ENCODE measurements around the gene CC2D1A. TPM values are rescaled to one million over a fixed set of nuclear protein-coding genes. Genes with fewer than 3 reads are reported as not detected.

The CC2D1A gene
- total and polyA plus RNA-seq, 2 donors from 2014 or later, result 28.8 to 36.9 TPM

GRCh38 chr19:13914777-13915176 is 8.8 kb downstream of the CC2D1A start:
- H3K9ac ChIP-seq (ENCODE audit: low read length in 3 of 3), result no peak overlapping the region
- peaks cover 0 to 9% (median 4%) of the 10 kb centered on the region in 3 donors for H3K36me3 ChIP-seq (ENCODE audit: control insufficient read depth in 2 of 3, insufficient read depth in 3 of 3, low read length in 3 of 3)
- H3K4me1 ChIP-seq (ENCODE audit: control insufficient read depth in 2 of 3, insufficient read depth in 2 of 3, low read depth in 1 of 3, low read length in 3 of 3), result no peaks in the 10 kb centered on the region
- H3K27ac ChIP-seq (ENCODE audit: low read depth in 2 of 2, low read length in 2 of 2), result no peak overlapping the region
- intact Hi-C loops (cut with DNase I), result no loop called here
- no peaks in the 10 kb centered on the region for H3K9me3 ChIP-seq (ENCODE audit: control insufficient read depth in 2 of 3, insufficient read depth in 1 of 3, low read length in 3 of 3)
- no peak for TF ChIP-seq CTCF (IDR thresholded peaks at IDR 0.05; ENCODE audit: borderline replicate concordance, extremely low read depth, insufficient read depth)
- H3K4me3 ChIP-seq (ENCODE audit: low read length in 3 of 3), result no peak overlapping the region
- DNase-seq (no peak), FAIRE-seq (no peak)
- H3K27me3 ChIP-seq (ENCODE audit: control insufficient read depth, insufficient read depth, low read length), result no peaks in the 10 kb centered on the region

- intact Hi-C loops (cut with DNase I), result no loop called here
- no peak for TF ChIP-seq CTCF (IDR thresholded peaks at IDR 0.05; ENCODE audit: borderline replicate concordance, extremely low read depth, insufficient read depth)
- no peak for DNase-seq
- H3K36me3 ChIP-seq (ENCODE audit: control insufficient read depth in 2 of 3, insufficient read depth in 3 of 3, low read length in 3 of 3), result peaks cover 2 to 17% (median 10%) of the 10 kb centered on the region in 3 donors
- no peak overlapping the region for H3K27ac ChIP-seq (ENCODE audit: low read depth in 2 of 2, low read length in 2 of 2)
- H3K9me3 ChIP-seq (ENCODE audit: control insufficient read depth in 2 of 3, insufficient read depth in 1 of 3, low read length in 3 of 3), result no peaks in the 10 kb centered on the region
- FAIRE-seq, result no peak
- H3K9ac ChIP-seq (ENCODE audit: low read length in 3 of 3), result no peak overlapping the region
- H3K27me3 ChIP-seq (ENCODE audit: control insufficient read depth, insufficient read depth, low read length), result no peaks in the 10 kb centered on the region
- no peaks in the 10 kb centered on the region for H3K4me1 ChIP-seq (ENCODE audit: control insufficient read depth in 2 of 3, insufficient read depth in 2 of 3, low read depth in 1 of 3, low read length in 3 of 3)
- H3K4me3 ChIP-seq (ENCODE audit: low read length in 3 of 3), result no peak overlapping the region
Measured at GRCh38 chr19:13917888-13918406, 11.9 kb downstream of the CC2D1A start.

GRCh38 chr19:13918726-13919411 is 12.9 kb downstream of the CC2D1A start:
- no peak for TF ChIP-seq CTCF (IDR thresholded peaks at IDR 0.05; ENCODE audit: borderline replicate concordance, extremely low read depth, insufficient read depth)
- Histone ChIP-seq H3K4me3 (ENCODE audit: low read length in 3 of 3) (no peak overlapping the region), H3K27ac (ENCODE audit: low read depth in 2 of 2, low read length in 2 of 2) (no peak overlapping the region), H3K9me3 (ENCODE audit: control insufficient read depth in 2 of 3, insufficient read depth in 1 of 3, low read length in 3 of 3) (no peaks in the 10 kb centered on the region), H3K9ac (ENCODE audit: low read length in 3 of 3) (no peak overlapping the region), H3K4me1 (ENCODE audit: control insufficient read depth in 2 of 3, insufficient read depth in 2 of 3, low read depth in 1 of 3, low read length in 3 of 3) (no peaks in the 10 kb centered on the region), H3K36me3 (ENCODE audit: control insufficient read depth in 2 of 3, insufficient read depth in 3 of 3, low read length in 3 of 3) (peaks cover 2 to 20% (median 12%) of the 10 kb centered on the region in 3 donors), H3K27me3 (ENCODE audit: control insufficient read depth, insufficient read depth, low read length) (no peaks in the 10 kb centered on the region)
- no peak for FAIRE-seq
- intact Hi-C loops (cut with DNase I), result no loop called here
- no peak for DNase-seq

Data from kidney (tissue), 14 donors.